Measurements from ENCODE around the gene TWNK. TPM values are rescaled to one million over a fixed set of nuclear protein-coding genes. Genes with fewer than 3 reads are reported as not detected.

Gene TWNK
- total and polyA plus RNA-seq, 9 of the 15 experiments (the other 6 are each of a cell fraction or from before 2014, with no cell fraction given) = 11.6 to 34.7 (median 17.4) TPM

DNA sequence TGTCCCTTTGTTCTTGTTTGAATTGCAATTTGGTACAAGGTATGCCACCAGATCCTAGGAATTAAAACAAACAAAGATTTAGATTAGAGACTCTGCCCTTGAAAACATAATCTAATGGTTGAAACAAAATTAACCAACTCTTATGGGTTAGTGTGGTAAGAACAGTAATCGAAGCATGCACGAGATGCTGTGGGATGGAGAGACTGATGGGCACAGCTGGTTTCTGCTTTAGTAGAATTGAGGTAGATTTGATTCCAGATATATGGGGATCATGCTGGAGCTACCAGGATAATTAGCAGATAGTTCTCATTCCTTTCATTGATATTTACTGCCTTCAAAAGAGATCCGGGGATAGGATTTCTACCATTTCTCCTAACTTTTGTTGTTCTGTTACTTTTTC, 38.4 kb upstream of the TWNK start (continued):
- TF ChIP-seq, protein P1, sequence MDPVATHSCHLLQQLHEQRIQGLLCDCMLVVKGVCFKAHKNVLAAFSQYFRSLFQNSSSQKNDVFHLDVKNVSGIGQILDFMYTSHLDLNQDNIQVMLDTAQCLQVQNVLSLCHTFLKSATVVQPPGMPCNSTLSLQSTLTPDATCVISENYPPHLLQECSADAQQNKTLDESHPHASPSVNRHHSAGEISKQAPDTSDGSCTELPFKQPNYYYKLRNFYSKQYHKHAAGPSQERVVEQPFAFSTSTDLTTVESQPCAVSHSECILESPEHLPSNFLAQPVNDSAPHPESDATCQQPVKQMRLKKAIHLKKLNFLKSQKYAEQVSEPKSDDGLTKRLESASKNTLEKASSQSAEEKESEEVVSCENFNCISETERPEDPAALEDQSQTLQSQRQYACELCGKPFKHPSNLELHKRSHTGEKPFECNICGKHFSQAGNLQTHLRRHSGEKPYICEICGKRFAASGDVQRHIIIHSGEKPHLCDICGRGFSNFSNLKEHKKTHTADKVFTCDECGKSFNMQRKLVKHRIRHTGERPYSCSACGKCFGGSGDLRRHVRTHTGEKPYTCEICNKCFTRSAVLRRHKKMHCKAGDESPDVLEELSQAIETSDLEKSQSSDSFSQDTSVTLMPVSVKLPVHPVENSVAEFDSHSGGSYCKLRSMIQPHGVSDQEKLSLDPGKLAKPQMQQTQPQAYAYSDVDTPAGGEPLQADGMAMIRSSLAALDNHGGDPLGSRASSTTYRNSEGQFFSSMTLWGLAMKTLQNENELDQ (CRISPR knock-in tag; IDR thresholded peaks at IDR 0.05; ENCODE audit: borderline replicate concordance) = no peak
- TF ChIP-seq EHMT2 (IDR thresholded peaks at IDR 0.05) = no peak
- no peak for TF ChIP-seq IFI16 (CRISPR knock-in tag; IDR thresholded peaks at IDR 0.05)
- no peak for TF ChIP-seq MAFF (IDR thresholded peaks at IDR 0.05; ENCODE audit: low read length)
- no peak for TF ChIP-seq RBM14 (IDR thresholded peaks at IDR 0.05; ENCODE audit: borderline replicate concordance, insufficient read depth, low read depth, low read length)

DNA sequence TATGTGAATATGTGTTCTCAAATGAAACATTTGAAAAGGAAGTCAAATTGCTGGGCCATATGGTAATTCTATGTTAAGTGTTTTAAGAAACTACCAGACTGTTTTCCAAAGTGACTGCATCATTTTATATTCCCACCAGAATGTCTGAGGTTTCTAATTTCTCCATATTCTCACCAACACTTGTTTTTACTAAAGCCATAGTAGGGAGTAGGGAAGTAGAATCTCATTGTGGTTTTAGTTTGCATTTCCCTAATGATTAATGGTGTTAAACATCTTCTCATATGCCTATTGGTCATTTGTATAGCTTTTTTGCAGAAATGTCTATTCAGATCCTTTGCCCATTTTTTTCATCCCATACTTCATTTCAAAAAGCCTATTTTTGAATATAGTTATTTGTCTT, 27.1 kb upstream of the TWNK start:
- ChIA-PET CTCF (ENCODE audit: low intra/inter-chr PET ratio) (no interaction called here), POLR2A (no interaction called here)
- Histone ChIP-seq H3K36me3 (ENCODE audit: control insufficient read depth, insufficient read depth, low read length) (peaks cover 53% of the 10 kb centered on the region; the same call in 1 of the 3 replicates), H3K9me3 (replicated peaks; ENCODE audit: control insufficient read depth, insufficient read depth, low read depth, low read length) (no peaks in the 10 kb centered on the region), H3K27me3 (ENCODE audit: control insufficient read depth in 2 of 2, insufficient read depth in 2 of 2, low read length in 2 of 2) (no peaks in the 10 kb centered on the region), H3K9ac (ENCODE audit: insufficient read depth in 1 of 2, low read depth in 2 of 2, low read length in 2 of 2) (no peak overlapping the region), H3K4me1 (replicated peaks in 1 of 2; ENCODE audit: control insufficient read depth in 2 of 2, insufficient read depth in 2 of 2, low read length in 2 of 2) (no peaks in the 10 kb centered on the region), H3K79me2 (ENCODE audit: control insufficient read depth, insufficient read depth, low read length) (no peaks in the 10 kb centered on the region), H3K4me2 (ENCODE audit: insufficient read depth, low read length) (no peak overlapping the region), H4K20me1 (replicated peaks; ENCODE audit: control insufficient read depth, insufficient read depth, low read length) (no peaks in the 10 kb centered on the region), H3K9me1 (ENCODE audit: control insufficient read depth, insufficient read depth, low read length) (no peaks in the 10 kb centered on the region), H2AFZ (ENCODE audit: low read depth, low read length) (no peak overlapping the region), H3K4me3 (no peak overlapping the region), H3K27ac (ENCODE audit: extremely low read depth, low read depth, low read length) (no peak overlapping the region)
- TF ChIP-seq EP300 (IDR thresholded peaks at IDR 0.05; ENCODE audit: low read length) (no peak), TCF7 (IDR thresholded peaks at IDR 0.05; ENCODE audit: borderline replicate concordance) (no peak), SPI1 (IDR thresholded peaks at IDR 0.05; ENCODE audit: borderline replicate concordance, low read depth, low read length) (no peak), PHTF2 (CRISPR knock-in tag; IDR thresholded peaks at IDR 0.05) (no peak)
- TF ChIP-seq, protein P2, sequence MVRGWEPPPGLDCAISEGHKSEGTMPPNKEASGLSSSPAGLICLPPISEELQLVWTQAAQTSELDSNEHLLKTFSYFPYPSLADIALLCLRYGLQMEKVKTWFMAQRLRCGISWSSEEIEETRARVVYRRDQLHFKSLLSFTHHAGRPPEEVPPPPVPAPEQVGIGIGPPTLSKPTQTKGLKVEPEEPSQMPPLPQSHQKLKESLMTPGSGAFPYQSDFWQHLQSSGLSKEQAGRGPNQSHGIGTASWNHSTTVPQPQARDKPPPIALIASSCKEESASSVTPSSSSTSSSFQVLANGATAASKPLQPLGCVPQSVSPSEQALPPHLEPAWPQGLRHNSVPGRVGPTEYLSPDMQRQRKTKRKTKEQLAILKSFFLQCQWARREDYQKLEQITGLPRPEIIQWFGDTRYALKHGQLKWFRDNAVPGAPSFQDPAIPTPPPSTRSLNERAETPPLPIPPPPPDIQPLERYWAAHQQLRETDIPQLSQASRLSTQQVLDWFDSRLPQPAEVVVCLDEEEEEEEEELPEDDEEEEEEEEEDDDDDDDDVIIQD (CRISPR knock-in tag; IDR thresholded peaks at IDR 0.05) = no peak
- TF ChIP-seq, protein P3, sequence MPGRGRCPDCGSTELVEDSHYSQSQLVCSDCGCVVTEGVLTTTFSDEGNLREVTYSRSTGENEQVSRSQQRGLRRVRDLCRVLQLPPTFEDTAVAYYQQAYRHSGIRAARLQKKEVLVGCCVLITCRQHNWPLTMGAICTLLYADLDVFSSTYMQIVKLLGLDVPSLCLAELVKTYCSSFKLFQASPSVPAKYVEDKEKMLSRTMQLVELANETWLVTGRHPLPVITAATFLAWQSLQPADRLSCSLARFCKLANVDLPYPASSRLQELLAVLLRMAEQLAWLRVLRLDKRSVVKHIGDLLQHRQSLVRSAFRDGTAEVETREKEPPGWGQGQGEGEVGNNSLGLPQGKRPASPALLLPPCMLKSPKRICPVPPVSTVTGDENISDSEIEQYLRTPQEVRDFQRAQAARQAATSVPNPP (IDR thresholded peaks at IDR 0.05; ENCODE audit: borderline replicate concordance, insufficient read depth, insufficient read length) = no peak
- BruUV-seq (replicated peaks) = no TSS peak
- in situ Hi-C loops (cut with MboI) = no loop called here
- intact Hi-C loops (cut with micrococcal nuclease) = no loop called here
- FAIRE-seq (no peak), ATAC-seq (no peak), DNase-seq (ENCODE audit: extremely low read depth in 1 of 4, low spot score in 3 of 4) (no peak)

Data from K562 (cell line).